Measurements from ENCODE around the gene OR2AP1.
"Not testable (repeated sequence)": the region's sequence is repeated elsewhere in the genome, so short reads cannot be mapped to it uniquely, and the experiment has no call there.

Gene OR2AP1

GRCh38 chr12:55572168-55572567 is at the start of gene OR2AP1:
Gene OR2AP1, plus strand, starts transcription at chr12:55572468. Its CDS starts 1,947 bp downstream, at chr12:55574415.
- DNase-seq = no peak

GRCh38 chr12:55548235-55548634 is 24.0 kb upstream of the OR2AP1 start:
- DNase-seq = not testable (repeated sequence)

DNA sequence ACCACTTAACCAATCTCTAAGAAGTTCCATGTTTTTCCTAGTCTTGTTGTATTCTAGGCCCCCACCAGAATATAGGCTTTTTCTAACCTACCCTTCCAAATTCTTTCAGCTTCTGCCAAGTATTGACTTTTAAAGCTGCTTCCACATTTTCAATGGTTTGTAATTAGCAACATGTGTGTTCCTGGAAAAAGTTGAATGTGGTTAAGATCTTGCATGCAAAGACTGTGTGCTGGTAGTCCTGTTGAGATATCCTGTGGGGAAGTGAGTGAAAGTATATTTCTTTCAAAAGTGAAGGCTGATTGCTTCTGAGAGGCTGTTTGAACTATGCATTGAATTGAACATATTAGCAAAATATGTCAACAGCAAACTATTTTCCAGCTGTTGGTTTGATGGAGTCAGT is 23.5 kb upstream of the OR2AP1 start:
- DNase-seq = no peak

DNA sequence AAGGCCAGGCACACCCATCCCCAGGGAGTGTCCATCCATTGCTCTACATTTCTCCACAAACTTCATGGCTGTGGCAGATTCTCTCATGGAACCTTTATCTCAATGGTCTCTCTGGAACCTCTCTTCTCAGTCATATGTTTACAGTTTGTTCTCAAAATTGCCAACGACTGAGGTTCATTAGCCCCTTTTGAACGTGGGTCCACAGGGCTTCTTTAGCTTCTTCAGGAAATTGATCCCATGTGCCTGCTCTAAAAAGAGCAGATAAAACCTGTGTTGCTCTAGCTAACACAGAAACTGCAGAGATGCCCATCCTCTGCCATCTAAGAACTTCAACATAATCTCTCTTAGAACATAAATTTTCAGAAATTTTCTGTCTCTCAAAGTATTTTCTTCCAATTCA is 23.0 kb upstream of the OR2AP1 start, which contains the start of gene OR6C4:
Gene OR6C4, plus strand, starts transcription at position 301 of the 400 bp plus-strand sequence. CDS start 1,625 bp downstream, outside the sequence.
- DNase-seq = no peak

GRCh38 chr12:55554296-55554695 is 18.0 kb upstream of the OR2AP1 start:
- no peak for DNase-seq

GRCh38 chr12:55570060-55570459 is 2.2 kb upstream of the OR2AP1 start:
- DNase-seq = not testable (repeated sequence)

GRCh38 chr12:55570689-55571088 is 1.6 kb upstream of the OR2AP1 start:
- DNase-seq = not testable (repeated sequence)

- no peak for DNase-seq
These were observed 9.8 kb downstream of the OR2AP1 start for GRCh38 chr12:55582066-55582465.

DNA sequence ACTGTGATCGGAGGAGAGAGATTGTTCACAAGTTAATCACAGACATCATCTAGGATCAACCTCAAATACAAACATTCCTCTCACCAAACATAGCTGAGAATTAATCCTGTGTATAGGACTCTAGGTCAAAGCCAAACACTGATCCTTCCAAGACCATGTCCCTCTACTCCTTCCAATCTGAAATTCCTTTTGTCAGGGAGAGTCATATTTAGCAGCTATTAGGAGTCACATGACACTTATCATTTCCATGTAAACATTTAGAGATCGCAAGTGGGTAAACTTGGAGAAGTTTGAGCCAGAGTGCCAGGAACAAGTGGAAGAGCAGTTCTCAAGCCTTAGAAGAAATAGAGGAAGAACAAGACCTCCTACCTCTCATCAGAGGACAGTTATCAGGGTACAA is 13.5 kb downstream of the OR2AP1 start:
- DNase-seq = no peak

- DNase-seq = not testable (repeated sequence)
These were observed 17.9 kb downstream of the OR2AP1 start for GRCh38 chr12:55590152-55590551.

GRCh38 chr12:55607821-55608594 is 35.7 kb downstream of the OR2AP1 start:
- no peak for DNase-seq

DNA sequence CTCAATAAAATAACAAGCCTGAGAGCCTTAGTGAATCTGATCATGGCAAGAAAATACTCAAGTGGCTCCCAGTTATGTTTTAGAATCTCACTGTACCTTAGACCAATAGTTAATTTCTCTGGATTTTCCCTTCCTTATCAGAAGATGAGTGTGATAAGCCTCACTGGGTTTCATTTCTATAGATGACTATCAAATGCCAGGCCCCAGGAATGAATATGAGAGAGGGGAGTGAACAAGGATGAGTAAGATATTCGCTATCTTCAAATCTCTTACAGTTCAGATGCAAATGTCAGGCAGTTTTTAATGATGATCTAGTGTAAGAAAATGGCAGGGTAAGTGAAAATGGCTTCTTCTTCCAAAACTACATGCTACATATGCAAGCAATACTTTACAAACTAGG is 38.3 kb downstream of the OR2AP1 start:
- no peak for DNase-seq

DNA sequence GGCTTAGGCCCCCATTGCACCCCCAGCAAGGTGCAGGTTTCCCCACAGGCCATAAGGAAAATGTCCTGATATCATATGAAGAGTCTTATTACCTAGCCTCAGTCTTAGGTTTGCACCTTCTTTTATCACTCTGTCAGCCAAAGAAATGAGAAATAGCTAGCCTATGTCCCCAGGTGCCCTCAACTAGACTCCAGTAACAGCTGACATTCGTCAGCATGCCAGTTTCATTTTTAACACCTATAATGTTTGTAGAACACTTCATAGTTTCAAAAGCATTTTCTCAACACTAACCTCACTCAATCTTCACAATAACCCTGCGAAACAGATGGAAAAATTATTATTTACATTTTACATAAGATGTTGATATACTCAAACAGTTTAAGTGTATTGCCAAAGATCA is 40.4 kb downstream of the OR2AP1 start:
- no peak for DNase-seq

DNA sequence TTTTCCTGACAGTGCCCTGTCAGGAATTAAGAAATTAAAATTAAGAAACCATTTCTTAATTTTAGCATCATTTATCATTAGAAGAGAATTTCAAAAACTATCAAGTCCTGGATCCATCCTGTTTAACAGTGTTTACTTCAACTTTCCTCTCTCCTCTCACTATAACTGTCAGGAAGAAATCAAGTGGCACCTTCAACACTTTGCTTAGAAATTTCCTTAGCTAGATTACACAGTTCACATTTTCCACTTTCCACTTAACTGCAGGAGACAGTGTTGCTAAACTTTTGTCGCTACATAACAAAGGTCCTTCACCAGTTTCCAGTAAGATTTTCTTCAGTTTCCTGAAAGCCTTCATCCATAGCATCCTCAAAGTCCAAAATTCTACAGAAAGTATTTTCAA is 42.5 kb downstream of the OR2AP1 start:
- no peak for DNase-seq

DNA sequence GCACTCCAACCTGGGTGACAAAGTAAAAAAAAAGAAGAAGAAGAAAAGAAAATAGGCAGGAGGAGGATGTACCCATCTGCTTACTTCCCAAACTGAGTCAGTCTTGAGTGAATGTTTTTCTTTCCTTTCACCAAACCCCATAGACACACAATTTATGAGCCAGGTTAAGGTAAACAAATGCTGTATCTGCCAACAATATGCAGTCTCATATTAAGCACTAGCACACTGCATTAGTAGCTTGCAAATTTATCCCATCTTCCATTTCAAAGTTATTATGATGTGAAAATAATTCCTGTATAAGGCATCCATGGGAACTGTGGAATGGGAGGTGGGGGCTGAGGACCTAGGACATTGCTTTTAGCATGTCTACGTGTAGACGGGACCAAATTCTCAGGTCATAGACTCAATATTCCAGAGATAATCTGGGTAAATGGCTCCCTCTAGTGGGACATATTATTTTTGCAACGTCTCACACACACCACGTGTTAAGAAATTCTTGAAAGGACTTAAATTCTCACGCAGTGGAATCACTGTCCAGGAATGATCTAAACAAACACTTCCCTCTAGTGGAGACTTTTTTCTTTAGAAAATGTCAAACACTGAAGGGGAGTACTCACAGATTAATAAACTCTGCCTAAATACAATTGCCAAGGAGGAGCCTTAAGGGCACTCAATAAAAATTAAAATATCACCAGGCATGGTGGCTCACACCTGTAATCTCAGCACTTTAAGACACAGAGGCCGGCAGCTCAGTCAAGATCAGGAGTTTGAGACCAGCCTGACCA is 47.3 kb downstream of the OR2AP1 start:
- peak; percentile 64 to 73 for DNase-seq

DNA sequence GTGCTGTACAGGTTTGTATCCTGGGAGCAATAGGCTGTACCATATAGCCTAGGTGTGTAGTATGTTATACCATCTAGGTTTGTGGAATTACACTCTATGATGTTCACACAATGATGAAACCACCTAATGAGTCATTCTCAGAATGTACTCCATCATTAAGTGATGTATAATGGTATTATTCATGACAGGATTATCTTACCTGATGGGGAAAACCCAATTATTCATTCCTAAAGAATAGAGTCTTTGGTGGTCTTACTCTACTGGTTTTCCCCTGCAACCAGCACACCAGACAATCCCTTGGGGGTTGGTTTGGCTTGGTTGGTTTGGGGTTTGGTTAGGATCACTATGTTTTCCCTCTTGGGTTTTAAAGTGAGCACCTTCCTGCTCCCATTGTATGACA is 51.8 kb downstream of the OR2AP1 start:
- no peak for DNase-seq
